ES-I3 (cell line): Measurements from ENCODE around the gene PPEF1.
"Not testable (repeated sequence)": the region's sequence is repeated elsewhere in the genome, so short reads cannot be mapped to it uniquely, and the experiment has no call there.

ENCODE experiments used
- H3K36me3 ChIP-seq: 2 replicates; pipeline ENCODE4 v1.6.1; 2013; ENCODE audit warnings: mild to moderate bottlenecking, low read length, control low read depth, moderate library complexity; ENCODE audit not compliant: insufficient read depth
- H3K4me1 ChIP-seq: 2 replicates; pipeline ENCODE4 v1.6.1; 2013; ENCODE audit warnings: mild to moderate bottlenecking, control low read depth, low read length; ENCODE audit not compliant: insufficient read depth
- H3K9ac ChIP-seq: 2 replicates; pipeline ENCODE4 v1.6.1; 2013; ENCODE audit warnings: low read depth, mild to moderate bottlenecking, low read length, moderate library complexity
- H3K9me3 ChIP-seq: 2 replicates; pipeline ENCODE4 v1.6.1; 2013; ENCODE audit warnings: mild to moderate bottlenecking, low read length, moderate library complexity; ENCODE audit not compliant: control insufficient read depth, insufficient read depth

PPEF1 gene

DNA sequence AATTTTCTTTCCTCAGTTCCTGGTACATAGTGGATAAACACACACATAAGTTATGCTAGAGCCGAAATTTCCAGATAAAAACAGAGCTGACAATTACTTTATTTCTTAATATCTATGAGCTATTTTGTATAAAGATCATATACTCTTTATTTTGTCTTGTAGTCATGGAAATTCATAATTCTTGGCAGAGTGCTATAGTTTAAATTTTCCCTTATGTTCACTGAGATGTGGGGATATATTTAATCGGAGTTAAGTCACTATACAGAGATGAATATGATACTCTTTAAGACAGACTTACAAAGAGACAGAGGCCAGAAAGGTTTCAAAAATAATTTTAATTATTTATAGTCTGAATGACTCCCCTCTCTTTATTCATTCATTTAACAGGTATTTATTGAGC is 89.7 kb downstream of the PPEF1 start:
- Histone ChIP-seq H3K4me1 (peaks cover 17% of the 10 kb centered on the region), H3K9ac (no peak overlapping the region), H3K9me3 (peaks cover 3% of the 10 kb centered on the region; the same call in 1 of the 2 replicates), H3K36me3 (no peaks in the 10 kb centered on the region)

DNA sequence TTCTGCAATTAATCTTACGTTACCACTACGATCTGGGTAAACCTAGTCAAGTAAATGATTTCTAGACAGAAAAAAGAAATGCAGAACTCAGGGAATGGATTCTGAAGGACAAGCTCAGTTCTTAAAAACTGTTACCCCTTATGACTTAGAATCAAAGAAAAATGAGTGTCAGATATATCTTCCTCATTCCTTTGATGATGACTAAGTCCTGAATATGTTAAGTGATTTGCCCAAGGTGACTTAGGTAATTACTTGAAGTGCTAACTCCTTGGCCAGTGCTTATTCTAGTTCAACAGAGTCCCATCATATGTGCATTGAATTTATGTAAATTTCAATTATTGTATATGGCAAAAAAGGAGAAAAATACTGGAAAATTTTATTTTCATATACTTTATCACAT is 92.5 kb downstream of the PPEF1 start:
- no peaks in the 10 kb centered on the region for H3K36me3 ChIP-seq
- H3K9ac ChIP-seq, result no peak overlapping the region
- peaks cover 8% of the 10 kb centered on the region; the same call in 1 of the 2 replicates for H3K9me3 ChIP-seq
- H3K4me1 ChIP-seq, result no peaks in the 10 kb centered on the region

DNA sequence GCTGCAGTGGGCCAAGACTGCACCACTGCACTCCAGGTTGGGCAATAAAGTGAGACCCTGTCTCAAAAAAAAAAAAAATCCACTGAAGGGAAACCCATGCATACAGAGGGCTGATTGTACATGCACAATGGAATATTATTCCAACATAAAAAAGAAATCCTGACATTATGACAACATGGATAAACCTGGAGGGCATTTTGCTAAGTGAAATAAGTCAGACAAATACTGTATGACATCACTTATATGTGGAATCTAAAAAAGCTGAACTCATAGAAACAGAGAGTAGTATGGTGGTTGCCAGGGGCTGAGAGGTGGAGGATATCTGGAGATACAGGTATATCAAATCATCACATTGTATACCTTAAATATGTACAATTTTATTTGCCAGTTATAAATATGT is 102.2 kb downstream of the PPEF1 start:
- Histone ChIP-seq H3K36me3 (no peaks in the 10 kb centered on the region), H3K9me3 (no peaks in the 10 kb centered on the region), H3K4me1 (no peaks in the 10 kb centered on the region), H3K9ac (no peak overlapping the region)

DNA sequence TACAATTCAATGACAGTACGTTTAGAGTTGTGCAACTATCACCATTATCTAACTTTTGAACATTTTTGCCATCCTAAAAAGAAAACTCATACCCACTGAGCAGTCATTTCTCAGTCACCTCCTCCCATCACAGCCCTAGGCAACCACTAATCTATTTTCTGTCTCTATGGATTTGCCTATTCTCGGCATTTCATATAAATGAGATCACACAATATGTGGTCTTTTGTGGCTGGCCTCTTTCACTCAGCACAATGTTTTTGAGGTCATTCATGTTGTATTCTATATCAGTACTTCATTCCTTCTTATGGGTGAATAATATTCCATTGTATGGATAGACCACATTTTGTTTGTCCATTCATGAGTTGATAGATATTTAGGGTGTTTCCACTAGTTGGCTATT is 103.0 kb downstream of the PPEF1 start:
- Histone ChIP-seq H3K9ac (no peak overlapping the region), H3K36me3 (no peaks in the 10 kb centered on the region), H3K4me1 (no peaks in the 10 kb centered on the region), H3K9me3 (no peaks in the 10 kb centered on the region)

DNA sequence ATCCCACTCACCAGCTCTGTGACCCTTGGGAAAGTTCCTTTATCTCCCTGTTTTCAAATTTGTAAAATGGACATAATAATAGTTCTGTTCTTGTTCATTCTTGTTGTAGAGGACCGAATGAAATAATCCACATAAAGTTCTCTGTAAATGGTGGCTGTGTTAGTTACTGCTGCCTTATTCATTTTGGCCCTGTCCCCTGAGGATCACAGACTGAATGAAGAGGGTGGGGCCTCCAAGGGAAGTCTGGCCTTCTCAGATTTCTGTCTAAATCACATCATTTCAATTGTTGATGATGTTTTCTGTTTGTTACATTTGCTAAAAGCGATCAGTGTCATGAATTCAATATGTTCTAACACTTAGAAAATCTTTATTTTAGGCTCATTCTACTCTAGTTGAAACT is 117.9 kb downstream of the PPEF1 start:
- Histone ChIP-seq H3K4me1 (no peaks in the 10 kb centered on the region), H3K36me3 (no peaks in the 10 kb centered on the region), H3K9ac (no peak overlapping the region), H3K9me3 (no peaks in the 10 kb centered on the region; the same call in 1 of the 2 replicates)

DNA sequence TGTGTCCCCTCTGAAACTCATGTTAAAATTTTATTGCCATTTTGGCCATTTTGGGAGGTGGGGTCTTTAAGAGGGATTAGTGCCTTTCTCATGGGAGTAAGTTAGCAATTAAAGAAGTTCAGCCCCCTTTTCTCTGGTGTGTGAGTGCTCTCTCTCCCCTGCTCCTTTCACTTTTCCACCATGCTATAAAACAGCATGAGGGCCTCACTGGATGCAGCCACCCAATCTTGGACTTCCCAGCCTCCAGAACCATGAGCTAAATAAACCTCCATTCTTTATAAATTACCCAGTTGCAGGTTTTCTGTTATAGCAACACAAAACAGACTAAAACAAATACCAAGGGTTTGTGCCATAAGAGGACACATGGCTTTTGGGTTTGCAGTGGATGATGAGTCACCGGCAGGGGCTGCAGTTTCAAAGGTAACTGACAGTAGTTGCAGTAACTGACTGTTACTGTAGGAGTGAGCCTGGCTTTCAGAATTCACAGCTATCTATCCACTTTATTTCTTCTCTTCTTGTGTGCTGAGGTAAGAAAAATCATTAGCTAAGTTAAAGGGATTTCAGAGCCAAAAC is 121.5 kb downstream of the PPEF1 start:
- no peak overlapping the region for H3K9ac ChIP-seq
- H3K9me3 ChIP-seq, result no peaks in the 10 kb centered on the region; the same call in 1 of the 2 replicates
- peaks cover 5% of the 10 kb centered on the region; the same call in 1 of the 2 replicates for H3K4me1 ChIP-seq
- H3K36me3 ChIP-seq, result no peaks in the 10 kb centered on the region

DNA sequence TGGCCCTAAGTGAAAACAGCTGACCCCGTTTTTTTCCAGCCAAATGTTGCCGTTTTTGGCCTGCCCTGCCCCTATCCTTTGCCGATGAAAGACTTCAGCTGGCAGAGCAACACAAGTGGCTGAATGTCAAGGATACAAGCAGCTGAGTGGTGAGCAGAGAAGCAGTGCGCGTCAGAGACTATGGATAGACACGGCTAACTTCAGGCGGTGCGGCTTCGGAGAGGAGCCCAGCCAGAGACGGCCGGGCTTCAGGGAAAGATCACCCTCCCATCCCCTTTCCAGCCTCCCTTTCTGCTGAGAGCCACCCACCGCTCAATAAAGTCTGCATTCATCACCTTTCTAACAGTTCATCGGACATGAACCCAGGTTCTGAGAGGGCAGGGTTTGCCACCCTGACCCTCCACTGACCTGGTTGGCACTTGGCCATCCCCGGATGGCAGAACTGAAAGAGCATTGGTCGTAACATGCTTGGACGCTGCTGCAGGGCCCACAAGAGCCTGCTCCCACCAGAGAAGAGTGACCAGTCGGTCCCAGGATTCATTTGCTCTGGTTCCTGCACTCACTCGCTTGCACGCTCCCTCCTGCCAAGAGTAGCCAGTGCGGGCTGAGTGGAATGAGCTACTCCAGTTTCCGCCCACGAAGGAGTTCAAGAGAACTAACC is 125.8 kb downstream of the PPEF1 start:
- Histone ChIP-seq H3K9ac (no peak overlapping the region), H3K4me1 (peaks cover 5% of the 10 kb centered on the region; the same call in 1 of the 2 replicates), H3K9me3 (no peaks in the 10 kb centered on the region; the same call in 1 of the 2 replicates), H3K36me3 (no peaks in the 10 kb centered on the region)

DNA sequence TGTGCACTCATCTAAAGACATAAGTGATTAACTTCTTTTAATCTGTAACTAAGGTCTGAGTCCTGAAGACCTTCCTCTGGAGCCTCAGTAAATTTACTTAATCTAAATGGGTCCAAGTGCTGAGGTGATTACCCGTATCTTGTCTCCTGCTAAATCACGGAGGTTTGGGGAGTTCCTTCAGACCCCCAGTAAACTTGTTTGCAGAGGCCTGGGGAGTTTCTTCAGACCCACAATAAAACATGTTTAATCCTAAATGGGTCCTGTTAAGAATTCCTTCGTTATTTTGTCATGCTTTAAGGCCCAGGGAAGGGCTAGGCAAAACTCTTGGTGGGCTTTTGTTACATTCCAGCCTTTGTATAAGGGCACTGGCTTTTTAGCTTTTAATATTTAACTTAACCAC is 140.5 kb downstream of the PPEF1 start:
- H3K4me1 ChIP-seq, H3K36me3 ChIP-seq, H3K9ac ChIP-seq, H3K9me3 ChIP-seq: not testable (repeated sequence)

DNA sequence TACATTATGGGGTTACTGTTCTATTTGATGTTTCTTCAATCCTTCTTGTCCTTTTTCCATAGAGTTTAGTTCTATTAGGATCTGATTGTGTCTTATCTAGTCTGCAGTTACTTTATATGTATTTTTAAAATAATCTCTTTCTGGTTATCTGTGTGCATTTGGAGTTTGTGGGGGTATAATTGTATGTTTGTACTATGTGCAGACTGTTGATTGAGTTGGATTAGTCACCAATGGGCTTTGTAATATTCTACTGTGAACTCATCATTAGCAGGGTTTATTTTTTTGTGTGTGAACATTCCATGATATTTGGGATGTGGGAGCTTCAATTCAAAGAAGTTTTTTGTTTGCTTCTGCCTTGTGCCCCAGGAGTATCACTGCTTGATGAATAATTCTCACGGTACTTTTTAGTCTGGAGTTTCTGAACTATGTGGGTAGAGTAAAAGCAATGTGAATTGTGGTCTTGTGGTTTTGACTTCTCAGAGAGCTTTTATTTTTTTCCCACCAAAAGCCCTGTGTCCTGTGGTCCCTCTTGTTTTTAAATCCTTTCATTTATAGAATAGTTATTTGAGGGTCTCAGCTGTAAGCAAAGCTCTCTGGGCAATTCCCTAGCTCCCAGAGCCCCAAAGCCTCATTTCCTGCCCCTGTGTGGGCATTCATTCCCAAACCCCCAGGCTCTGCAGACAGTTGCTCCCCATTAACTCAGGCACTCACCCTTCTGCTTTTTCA is 148.6 kb downstream of the PPEF1 start:
- Histone ChIP-seq H3K36me3 (no peaks in the 10 kb centered on the region), H3K4me1 (no peaks in the 10 kb centered on the region), H3K9ac (no peak overlapping the region), H3K9me3 (no peaks in the 10 kb centered on the region)

DNA sequence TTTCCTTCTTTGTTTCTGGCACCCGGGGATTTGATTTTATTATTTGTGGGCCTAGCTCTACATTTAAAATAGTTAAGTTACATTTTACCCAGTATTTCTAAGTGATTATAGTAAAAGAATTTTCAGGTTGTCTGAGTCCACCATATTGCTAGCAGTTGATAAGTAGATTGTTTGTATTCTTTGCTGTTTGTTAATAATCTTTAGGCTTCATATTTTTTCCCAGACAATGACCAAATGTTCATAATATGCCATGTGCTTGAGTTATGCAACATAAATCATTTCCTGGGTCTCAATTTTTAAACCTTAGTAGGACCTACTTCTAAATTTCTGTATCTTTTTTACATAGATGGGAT is 149.2 kb downstream of the PPEF1 start:
- no peaks in the 10 kb centered on the region for H3K36me3 ChIP-seq
- no peaks in the 10 kb centered on the region for H3K9me3 ChIP-seq
- no peak overlapping the region for H3K9ac ChIP-seq
- no peaks in the 10 kb centered on the region for H3K4me1 ChIP-seq

DNA sequence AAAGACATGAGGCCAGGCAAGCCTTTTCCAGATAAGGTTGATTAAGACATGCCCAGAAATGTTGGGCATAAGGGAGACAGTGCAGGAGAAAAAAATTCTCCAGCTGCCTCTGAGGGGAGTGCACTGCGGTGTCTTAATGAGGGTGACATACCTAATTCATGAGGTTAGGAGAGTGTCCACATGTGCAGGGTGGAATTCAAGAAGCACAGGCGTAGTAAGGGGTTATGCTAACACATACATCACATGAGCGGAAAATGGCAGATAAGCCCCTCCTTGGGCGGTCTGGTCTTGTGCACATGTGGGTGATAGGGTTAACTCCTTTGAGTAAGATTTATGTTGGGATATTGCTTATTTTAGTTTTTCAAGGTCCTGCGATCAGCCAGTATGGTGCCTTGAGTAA is 154.1 kb downstream of the PPEF1 start:
- no peak overlapping the region for H3K9ac ChIP-seq
- no peaks in the 10 kb centered on the region for H3K36me3 ChIP-seq
- H3K9me3 ChIP-seq, result no peaks in the 10 kb centered on the region
- no peaks in the 10 kb centered on the region for H3K4me1 ChIP-seq

DNA sequence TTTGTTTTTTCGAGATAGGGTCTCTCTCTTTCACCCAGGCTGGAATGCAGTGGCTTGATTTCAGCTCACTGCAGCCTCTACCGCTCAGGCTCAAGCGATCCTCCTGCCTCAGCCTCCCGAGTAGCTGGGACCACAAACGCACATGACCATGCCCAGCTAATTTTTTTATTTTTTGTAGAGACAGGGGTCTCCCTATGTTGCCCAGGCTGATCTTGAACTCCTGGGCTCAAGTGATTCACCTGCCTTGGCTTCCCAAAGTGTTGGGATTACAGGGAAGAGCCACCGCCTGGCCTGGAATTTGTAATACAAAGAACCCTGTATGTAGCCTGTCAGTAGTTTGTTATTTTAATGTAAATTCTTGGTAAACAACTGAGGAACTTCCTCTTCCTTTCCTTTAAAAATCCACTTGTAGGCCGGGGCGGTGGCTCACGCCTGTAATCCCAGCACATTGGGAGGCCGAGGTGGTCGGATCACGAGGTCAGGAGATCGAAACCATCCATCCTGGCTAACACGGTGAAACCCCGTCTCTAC is 157.0 kb downstream of the PPEF1 start:
- Histone ChIP-seq H3K9me3 (no peaks in the 10 kb centered on the region), H3K9ac (no peak overlapping the region), H3K36me3 (no peaks in the 10 kb centered on the region), H3K4me1 (no peaks in the 10 kb centered on the region)

DNA sequence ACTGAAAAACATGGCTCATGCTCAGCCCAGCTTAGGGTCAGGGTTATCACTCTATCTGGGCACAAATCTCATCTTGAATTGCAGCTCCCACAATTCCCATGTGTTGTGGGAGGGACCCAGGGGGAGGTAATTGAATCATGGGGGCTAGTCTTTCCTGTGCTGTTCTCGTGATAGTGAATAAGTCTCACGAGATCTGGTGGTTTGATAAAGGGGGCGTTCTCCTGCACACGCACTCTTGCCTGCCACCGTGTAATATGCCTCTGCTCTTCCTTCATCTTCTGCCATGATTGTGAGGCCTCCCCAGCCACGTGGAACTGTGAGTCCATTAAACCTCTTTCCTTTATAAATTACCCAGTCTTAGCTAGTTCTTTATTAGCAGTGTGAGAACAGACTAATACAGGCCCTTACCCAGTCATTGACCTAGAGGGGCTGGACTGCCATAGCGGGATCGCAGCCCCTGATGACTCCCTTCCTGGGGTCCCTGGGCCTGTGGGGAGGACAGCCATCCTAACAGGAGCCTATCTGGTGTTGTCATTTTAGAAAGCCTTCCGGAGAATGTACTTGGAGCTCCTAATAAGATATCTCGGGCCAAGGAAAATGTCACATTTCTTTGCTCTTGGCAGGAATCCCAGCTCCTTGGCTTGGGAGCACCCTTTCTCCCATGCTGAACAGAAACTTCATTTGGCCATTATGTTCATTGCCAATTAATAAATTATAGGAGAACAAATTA is 163.9 kb downstream of the PPEF1 start:
- Histone ChIP-seq H3K9ac (no peak overlapping the region), H3K36me3 (no peaks in the 10 kb centered on the region), H3K4me1 (no peaks in the 10 kb centered on the region), H3K9me3 (no peaks in the 10 kb centered on the region)

DNA sequence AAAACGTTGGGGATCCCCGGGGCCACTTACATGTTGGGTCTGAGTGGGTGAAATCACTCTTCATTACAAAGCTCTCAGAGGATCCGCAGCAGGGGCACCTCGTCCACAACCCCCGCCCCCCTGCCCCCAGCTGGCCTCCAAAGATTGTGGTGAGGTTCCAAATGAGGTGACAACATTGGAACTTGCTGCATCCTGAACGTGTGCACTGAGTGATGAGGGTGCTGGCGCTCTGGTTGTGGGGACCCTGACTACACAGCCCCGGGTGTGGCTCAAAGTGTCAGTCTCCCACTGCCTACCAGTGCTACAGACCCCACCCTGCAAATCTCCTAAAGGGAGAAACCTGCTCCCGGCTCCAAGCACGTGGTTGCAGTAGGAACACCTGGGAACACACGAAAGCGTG is 164.5 kb downstream of the PPEF1 start:
- H3K9ac ChIP-seq, result no peak overlapping the region
- H3K36me3 ChIP-seq, result no peaks in the 10 kb centered on the region
- H3K4me1 ChIP-seq, result no peaks in the 10 kb centered on the region
- H3K9me3 ChIP-seq, result no peaks in the 10 kb centered on the region
